Progenitor cell of endocrine pancreas (in vitro differentiated cells): ENCODE results near the gene MGP. TPM values are rescaled to one million over a fixed set of nuclear protein-coding genes. Genes with fewer than 3 reads are reported as not detected.

Experiments used
- DNase-seq: peaks from one replicate; pipeline ENCODE4 v3.0.0; 2021; ENCODE audit warnings: low spot score; ENCODE audit not compliant: unreplicated experiment
- H3K27ac Mint-ChIP-seq: 2 replicates; pipeline ENCODE4 v1.8.0; 2021; ENCODE audit warnings: mild to moderate bottlenecking, moderate library complexity, mixed read lengths
- H3K27me3 Mint-ChIP-seq: 2 replicates; pipeline ENCODE4 v1.8.0; 2021; ENCODE audit warnings: mixed read lengths
- H3K36me3 Mint-ChIP-seq: 2 replicates; pipeline ENCODE4 v1.8.0; 2022; ENCODE audit warnings: mixed read lengths; ENCODE audit not compliant: insufficient read depth
- H3K4me1 Mint-ChIP-seq: 2 replicates; pipeline ENCODE4 v1.8.0; 2021; ENCODE audit warnings: low read depth, mixed read lengths
- H3K4me3 Mint-ChIP-seq: 2 replicates; pipeline ENCODE4 v1.8.0; 2021; ENCODE audit warnings: low read depth, mild to moderate bottlenecking, moderate library complexity, mixed read lengths
- H3K9me3 Mint-ChIP-seq: 2 replicates; pipeline ENCODE4 v1.8.0; 2021; ENCODE audit warnings: low read depth, mixed read lengths
- CTCF ChIP-seq: fragments of 200-600 bp; sonication (generic); IDR thresholded peaks from one replicate; pipeline ENCODE4 v1.5.0; 2021; ENCODE audit warnings: antibody characterized with exemption, mild to moderate bottlenecking; ENCODE audit not compliant: unreplicated experiment
- total RNA-seq: library from RNA; stranded (reverse); gene quantifications from 2 replicates; pipeline ENCODE4 v1.2.1, GENCODE V29; 2021

Gene MGP
- total RNA-seq, 1 donor from 2014 or later, result not detected

- Mint-ChIP-seq H3K4me3 (no peak overlapping the region), H3K27ac (no peak overlapping the region), H3K36me3 (no peaks in the 10 kb centered on the region), H3K9me3 (no peaks in the 10 kb centered on the region), H3K27me3 (no peaks in the 10 kb centered on the region), H3K4me1 (peaks cover 9% of the 10 kb centered on the region)
- TF ChIP-seq CTCF, result no peak
- DNase-seq, result no peak
These were observed 8.8 kb downstream of the MGP start for GRCh38 chr12:14876833-14877232.

DNA sequence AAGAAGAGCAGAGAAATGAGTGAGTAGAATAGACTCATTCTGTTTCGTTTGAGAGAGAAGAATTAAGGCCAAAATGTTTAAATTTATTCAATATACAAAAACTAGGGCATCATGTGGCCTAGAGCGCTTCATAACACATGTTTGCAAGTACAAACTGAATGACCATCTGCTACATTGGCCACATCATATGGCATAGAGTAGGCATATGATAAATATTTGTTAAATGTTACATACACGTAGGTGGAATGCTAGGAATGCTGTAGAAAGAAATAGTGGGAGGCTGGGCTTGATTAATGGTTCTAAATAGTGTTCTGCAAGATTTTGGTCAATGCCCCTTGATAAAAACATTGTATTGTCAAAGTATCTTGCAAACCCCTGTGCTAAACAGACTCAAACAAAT is 10.8 kb downstream of the MGP start:
- Mint-ChIP-seq H3K27ac (no peak overlapping the region), H3K27me3 (no peaks in the 10 kb centered on the region), H3K4me1 (peaks cover 9% of the 10 kb centered on the region), H3K9me3 (no peaks in the 10 kb centered on the region), H3K36me3 (no peaks in the 10 kb centered on the region), H3K4me3 (no peak overlapping the region)
- no peak for TF ChIP-seq CTCF
- DNase-seq, result no peak

- no peaks in the 10 kb centered on the region for H3K27me3 Mint-ChIP-seq
- H3K36me3 Mint-ChIP-seq, result no peaks in the 10 kb centered on the region
- no peak for DNase-seq
- no peak overlapping the region for H3K27ac Mint-ChIP-seq
- H3K4me3 Mint-ChIP-seq, result no peak overlapping the region
- H3K9me3 Mint-ChIP-seq, result no peaks in the 10 kb centered on the region
- no peak for TF ChIP-seq CTCF
- peaks cover 9% of the 10 kb centered on the region for H3K4me1 Mint-ChIP-seq
These were observed 12.0 kb downstream of the MGP start for GRCh38 chr12:14873440-14874185.

GRCh38 chr12:14871886-14872285 is 13.8 kb downstream of the MGP start:
- no peaks in the 10 kb centered on the region for H3K36me3 Mint-ChIP-seq
- H3K9me3 Mint-ChIP-seq, result peaks cover 13% of the 10 kb centered on the region
- peaks cover 9% of the 10 kb centered on the region for H3K4me1 Mint-ChIP-seq
- no peak for TF ChIP-seq CTCF
- no peak overlapping the region for H3K4me3 Mint-ChIP-seq
- no peak overlapping the region for H3K27ac Mint-ChIP-seq
- DNase-seq, result no peak
- H3K27me3 Mint-ChIP-seq, result no peaks in the 10 kb centered on the region

DNA sequence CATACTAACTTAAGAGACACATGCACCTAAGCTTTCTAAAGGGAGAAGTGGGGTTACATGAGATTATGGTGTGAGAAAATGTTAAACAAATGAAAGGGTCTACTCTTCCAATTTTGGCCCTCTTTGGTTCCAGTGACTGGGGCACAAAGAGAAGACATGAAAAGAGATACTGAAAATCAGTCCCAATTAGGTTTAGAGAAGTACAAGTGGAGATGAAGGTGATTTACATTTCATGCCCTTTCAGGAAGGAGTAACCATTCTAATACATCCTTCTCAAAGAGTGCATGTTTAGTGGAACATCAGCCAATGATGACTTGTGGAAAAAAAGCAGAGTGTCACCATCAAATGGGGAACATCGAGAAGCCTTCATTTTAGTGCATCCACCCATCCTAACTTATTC is 14.4 kb downstream of the MGP start:
- Mint-ChIP-seq H3K4me1 (peaks cover 9% of the 10 kb centered on the region), H3K27me3 (no peaks in the 10 kb centered on the region), H3K36me3 (no peaks in the 10 kb centered on the region), H3K27ac (no peak overlapping the region), H3K9me3 (peaks cover 13% of the 10 kb centered on the region), H3K4me3 (no peak overlapping the region)
- no peak for TF ChIP-seq CTCF
- DNase-seq, result no peak
